GM11168 (cell line): ENCODE results near the gene DPP9.
"Not testable (repeated sequence)": the region's sequence is repeated elsewhere in the genome, so short reads cannot be mapped to it uniquely, and the experiment has no call there.

ENCODE experiments used
- in situ Hi-C: fragments of 300-500 bp; cut with MboI; formaldehyde crosslinking; loops from one replicate; pipeline ENCODE4 v1.12.0; 2022; ENCODE audit warnings: low sequenced_read_pairs; ENCODE audit not compliant: unreplicated experiment

Gene DPP9

GRCh38 chr19:4742723-4743646 lies 19.3 kb upstream of the DPP9 start:
- in situ Hi-C loops: no loop called here

GRCh38 chr19:4740092-4740491 lies 16.4 kb upstream of the DPP9 start:
- in situ Hi-C loops: no loop called here

DNA sequence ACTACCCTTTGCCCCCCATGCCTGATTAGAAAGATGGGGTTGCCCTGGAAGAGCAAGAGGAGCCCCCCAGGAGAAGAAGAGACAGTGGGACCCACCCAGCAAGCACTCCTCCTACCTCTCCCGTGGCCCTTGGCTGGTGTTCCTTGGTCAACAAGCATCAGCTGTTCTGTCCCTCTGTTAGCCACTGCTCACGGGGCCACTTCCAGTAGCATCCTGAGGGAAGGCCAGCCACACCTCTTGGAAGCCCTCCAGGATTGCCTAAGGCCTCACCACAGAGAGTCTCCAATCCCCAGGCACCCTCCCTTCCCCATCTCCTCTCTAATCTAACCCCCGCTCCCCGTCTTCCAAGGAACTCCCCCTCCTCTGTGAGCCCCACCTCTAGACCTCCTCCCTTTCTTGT lies 15.1 kb upstream of the DPP9 start:
- in situ Hi-C loops: no loop called here

- in situ Hi-C loops: no loop called here
These were observed 14.4 kb upstream of the DPP9 start for GRCh38 chr19:4737955-4738600.

DNA sequence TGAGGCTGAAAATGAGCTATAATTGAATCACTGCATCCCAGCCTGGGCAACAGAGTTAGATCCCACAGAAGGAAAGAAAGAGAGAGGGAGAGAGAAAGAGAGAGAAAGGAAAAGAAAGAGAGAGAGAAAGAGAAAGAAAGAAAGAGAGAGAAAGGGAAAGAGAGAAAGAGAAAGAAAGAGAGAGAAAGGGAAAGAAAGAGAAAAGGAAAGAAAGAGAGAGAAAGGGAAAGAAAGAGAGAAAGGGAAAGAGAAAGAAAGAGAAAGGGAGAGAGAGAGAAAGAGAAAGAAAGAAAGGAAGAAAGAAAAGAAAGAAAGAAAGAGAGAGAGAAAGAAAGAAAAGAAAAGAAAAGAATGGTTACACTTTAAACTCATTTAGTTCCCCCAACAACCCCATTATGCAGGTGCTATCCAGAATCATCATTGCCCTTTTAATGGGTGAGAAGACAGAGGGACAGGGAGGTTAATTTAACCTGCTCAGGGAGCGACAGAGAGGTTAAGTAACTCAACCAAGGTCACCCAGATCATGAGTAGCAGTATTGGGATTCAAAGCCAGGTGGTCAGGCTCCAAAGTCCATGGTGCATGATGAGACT lies 10.2 kb upstream of the DPP9 start:
- in situ Hi-C loops: loop anchor here (5.0 kb wide), 1 partner anchor 58 kb away; the partner anchor contains the start of gene FEM1A

GRCh38 chr19:4732680-4733114 lies 9.1 kb upstream of the DPP9 start:
- in situ Hi-C loops: loop anchor here (5.0 kb wide), 1 partner anchor 60 kb away; the partner anchor contains the start of gene FEM1A

GRCh38 chr19:4730740-4731171 lies 7.1 kb upstream of the DPP9 start:
- in situ Hi-C loops: loop anchor here (5.0 kb wide), 1 partner anchor 62 kb away; the partner anchor contains the start of gene FEM1A

DNA sequence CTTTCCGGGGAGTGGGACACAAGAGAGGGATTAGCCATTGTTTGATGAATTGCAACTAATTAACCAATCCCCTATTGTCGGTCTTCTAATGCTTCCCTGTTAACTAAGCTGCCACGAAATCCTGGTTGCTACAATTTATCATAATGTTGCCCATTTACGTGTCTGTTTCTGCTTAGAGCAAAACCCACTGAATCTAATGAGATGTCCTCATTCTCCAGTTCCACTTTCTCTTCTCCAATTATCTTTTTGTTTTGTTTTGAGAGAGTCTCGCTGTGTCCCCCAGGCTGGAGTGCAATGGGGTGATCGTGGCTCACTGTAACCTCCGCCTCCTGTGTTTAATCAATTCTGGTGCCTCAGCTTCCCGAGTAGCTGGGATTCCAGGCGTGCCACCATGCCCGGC lies 5.2 kb upstream of the DPP9 start:
- in situ Hi-C loops: no loop called here

GRCh38 chr19:4722671-4723594 lies 709 bp downstream of the DPP9 start:
- in situ Hi-C loops: no loop called here

DNA sequence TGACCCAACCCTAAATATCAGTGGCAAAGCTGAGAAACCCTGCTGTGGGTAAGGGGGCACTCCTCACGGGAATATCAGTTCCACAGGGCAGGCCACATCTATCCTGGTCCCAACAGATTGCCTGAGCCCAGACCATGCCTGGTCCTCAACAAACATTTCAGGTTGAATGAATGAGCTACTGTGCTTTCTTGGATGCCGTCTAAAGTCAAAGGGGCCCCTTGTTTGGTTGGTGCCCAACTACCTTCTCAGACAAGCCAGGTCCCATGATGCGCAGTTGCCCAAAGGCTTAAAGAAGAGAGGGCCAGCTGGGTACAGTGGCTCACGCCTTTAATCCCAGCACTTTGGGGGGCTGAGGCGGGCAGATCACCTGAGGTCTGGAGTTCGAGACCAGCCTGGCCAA lies 2.4 kb downstream of the DPP9 start:
- in situ Hi-C loops: no loop called here

DNA sequence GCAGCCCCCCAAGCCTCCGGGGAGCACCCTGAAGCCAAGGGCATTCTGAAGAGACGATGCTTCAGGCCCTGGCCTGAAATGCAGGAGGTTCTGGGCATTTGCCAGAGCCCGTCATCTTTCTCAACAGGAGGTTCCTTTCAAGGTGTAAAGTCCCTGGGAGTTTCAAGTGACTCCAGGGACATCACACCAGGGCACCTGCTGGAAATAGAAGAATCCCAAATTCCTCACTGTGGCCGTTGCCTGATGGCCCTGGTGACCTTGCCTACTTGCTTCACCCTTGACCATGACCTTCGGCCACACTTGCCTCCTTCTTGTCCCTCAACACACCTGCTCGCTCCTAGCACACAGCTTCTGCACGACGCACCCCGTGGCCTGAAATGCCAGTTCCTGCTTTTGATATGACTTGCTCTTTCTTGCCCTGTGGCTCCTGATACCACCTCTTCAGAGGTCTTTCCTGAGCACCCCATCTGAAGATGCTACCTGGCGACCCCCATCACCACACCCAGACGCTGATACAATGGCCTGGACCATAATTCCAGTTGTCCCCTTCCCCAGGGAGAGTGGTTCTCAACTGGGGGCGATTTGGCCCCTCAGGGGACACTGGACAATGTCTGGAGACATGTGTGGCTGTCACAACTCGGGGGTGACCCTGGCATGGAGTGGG lies 3.5 kb downstream of the DPP9 start:
- in situ Hi-C loops: no loop called here

- in situ Hi-C loops: no loop called here
These were observed 4.2 kb downstream of the DPP9 start for GRCh38 chr19:4719499-4719866.

DNA sequence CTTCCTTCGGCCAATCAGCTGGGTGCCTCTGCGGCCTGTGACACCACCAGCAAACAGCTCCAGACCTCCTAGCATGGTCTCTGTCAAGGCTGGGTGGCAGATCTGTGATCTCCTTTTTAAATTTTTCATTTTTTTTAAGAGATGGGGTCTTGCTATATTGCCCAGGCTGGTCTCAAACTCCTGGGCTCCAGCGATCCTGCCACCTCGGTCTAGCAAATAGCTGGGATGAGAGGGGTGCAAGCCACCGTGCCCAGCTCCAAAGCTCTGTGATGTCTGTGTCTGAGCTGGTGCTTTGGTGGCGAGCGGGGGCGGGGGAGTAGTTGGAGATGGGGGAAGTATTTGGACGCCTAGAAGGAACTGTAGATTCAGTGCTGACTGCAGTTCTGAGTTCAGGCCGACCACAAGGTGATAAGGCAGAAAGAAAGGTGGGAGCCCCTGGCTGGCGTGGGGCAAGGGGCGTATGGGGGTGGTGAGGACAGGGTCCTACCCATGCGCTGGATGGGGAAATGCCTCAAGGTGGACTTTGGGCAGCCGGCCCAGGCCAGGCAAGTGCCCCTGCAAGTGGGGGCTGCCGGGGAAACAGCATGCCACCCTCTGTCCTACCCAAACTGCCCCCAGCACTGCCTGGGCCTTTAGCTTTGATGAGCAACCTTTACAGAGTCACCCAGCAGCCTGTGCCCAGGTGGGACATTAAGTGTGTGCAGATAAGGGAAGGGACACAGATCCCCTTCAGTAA lies 5.5 kb downstream of the DPP9 start:
- in situ Hi-C loops: no loop called here

GRCh38 chr19:4717191-4717965 lies 6.3 kb downstream of the DPP9 start:
- in situ Hi-C loops: no loop called here

DNA sequence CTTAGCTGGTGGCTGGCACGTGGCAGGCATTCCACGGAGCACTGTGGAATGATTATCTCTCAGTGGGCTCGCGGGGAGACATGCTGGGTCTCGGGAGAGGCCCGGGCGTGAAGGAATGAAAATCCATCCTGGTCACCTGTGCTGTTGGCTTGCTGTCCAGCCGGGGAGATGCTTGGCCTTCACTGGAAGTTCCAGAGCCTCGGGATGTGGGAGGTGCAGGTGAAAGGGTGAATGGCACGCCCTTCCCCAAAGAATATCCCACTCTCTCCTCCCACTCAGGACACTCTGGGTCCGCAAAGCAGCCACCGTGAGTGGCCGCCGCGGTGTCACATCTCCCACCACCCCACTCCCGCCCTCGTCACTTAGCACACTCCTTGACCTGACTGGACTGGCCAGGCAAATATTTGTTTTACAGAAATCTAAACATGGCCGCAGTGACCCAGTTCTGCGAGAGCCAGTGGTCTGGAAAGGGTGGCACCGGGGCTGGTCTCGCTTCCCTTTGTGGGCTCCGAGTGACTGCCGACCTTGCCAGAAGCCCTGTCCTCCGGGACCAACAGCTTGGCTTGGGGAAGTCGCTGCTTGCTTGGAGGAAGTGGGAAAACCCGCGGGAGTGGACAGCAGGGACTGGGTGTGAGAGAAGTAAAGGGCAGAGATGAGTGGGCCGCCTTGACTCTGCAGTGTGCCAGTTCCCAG lies 8.0 kb downstream of the DPP9 start:
- in situ Hi-C loops: no loop called here

DNA sequence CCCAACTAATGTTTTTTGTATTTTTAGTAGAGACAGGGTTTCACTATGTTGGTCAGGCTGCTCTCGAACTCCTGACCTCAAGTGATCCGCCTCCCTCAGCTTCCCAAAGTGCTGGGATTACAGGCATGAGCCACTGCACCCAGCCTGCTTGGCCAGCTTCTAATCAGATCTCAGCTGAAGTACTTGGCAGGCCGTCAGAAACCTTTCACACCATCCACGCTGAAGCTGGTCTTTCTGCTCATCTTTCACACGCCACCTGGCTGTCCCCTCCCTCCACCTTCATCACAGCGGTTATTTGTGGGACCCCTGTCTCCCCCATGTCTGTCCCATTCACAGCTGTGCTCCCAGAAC lies 8.5 kb downstream of the DPP9 start:
- in situ Hi-C loops: not testable (repeated sequence)

DNA sequence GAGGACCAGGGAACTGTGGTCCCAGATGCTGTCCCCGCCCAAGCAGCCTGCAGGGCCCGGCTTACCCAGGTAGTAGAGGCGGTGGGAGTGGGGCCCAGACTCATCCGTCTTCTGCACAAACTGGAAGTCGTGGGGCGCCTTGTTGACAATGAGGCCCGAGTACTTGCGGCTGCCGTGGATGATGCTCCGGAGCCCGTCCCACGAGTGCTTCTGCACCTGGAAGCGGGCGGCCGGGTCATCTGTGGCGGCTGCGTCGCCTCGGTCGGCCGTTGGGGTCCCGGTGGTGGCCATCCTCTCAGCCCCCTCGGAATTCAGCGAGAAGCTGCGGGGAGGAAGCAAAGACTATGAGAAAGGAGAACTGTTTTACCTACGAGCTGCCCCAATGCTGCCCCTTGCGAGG lies 9.6 kb downstream of the DPP9 start:
- in situ Hi-C loops: no loop called here
